ENCODE results near the gene MARVELD3.

Gene MARVELD3

GRCh38 chr16:71626018-71626857 is at the start of gene MARVELD3:
Gene MARVELD3 (plus strand): TSS chr16:71626184. CDS start chr16:71626230, 46 bp downstream.
- TF ChIP-seq CEBPB (IDR thresholded peaks at IDR 0.05) (no peak), EGR1 (IDR thresholded peaks at IDR 0.05) (peak; percentile 62; the same call in 1 of the 2 replicates), ZBTB7A (IDR thresholded peaks at IDR 0.05; ENCODE audit: low read depth) (peak; percentile 62), RAD21 (IDR thresholded peaks at IDR 0.05; ENCODE audit: low read depth) (peak; percentile 5; the same call in 1 of the 2 replicates), TEAD4 (IDR thresholded peaks at IDR 0.05) (no peak), YY1 (IDR thresholded peaks at IDR 0.05; ENCODE audit: low read depth) (0 out of 2 replicates have a peak, but pooled peaks have one; percentile 27), TCF12 (IDR thresholded peaks at IDR 0.05; ENCODE audit: low read depth) (no peak), EP300 (IDR thresholded peaks at IDR 0.05; ENCODE audit: borderline replicate concordance) (no peak), NFIC (IDR thresholded peaks at IDR 0.05) (peak; percentile 87), USF1 (IDR thresholded peaks at IDR 0.05) (no peak), MAX (IDR thresholded peaks at IDR 0.05) (peak; percentile 13; the same call in 1 of the 2 replicates), TAF1 (IDR thresholded peaks at IDR 0.05; ENCODE audit: low read depth) (peak; percentile 61; the same call in 1 of the 2 replicates), FOXM1 (IDR thresholded peaks at IDR 0.05; ENCODE audit: borderline replicate concordance, low read depth) (no peak)

- TF ChIP-seq CEBPB (IDR thresholded peaks at IDR 0.05) (no peak), REST (IDR thresholded peaks at IDR 0.05; ENCODE audit: low read depth) (no peak), EP300 (IDR thresholded peaks at IDR 0.05; ENCODE audit: borderline replicate concordance) (no peak), FOXM1 (IDR thresholded peaks at IDR 0.05; ENCODE audit: borderline replicate concordance, low read depth) (no peak), MAX (IDR thresholded peaks at IDR 0.05) (no peak), CREB1 (IDR thresholded peaks at IDR 0.05; ENCODE audit: low read depth) (no peak), TEAD4 (IDR thresholded peaks at IDR 0.05) (no peak), NFIC (IDR thresholded peaks at IDR 0.05) (no peak), EGR1 (IDR thresholded peaks at IDR 0.05) (no peak), RAD21 (IDR thresholded peaks at IDR 0.05; ENCODE audit: low read depth) (no peak), ZBTB7A (IDR thresholded peaks at IDR 0.05; ENCODE audit: low read depth) (no peak), TCF12 (IDR thresholded peaks at IDR 0.05; ENCODE audit: low read depth) (no peak), YY1 (IDR thresholded peaks at IDR 0.05; ENCODE audit: low read depth) (no peak), TAF1 (IDR thresholded peaks at IDR 0.05; ENCODE audit: low read depth) (no peak), USF1 (IDR thresholded peaks at IDR 0.05) (no peak)
These were observed 49.0 kb upstream of the MARVELD3 start, which contains the start of gene TAT for GRCh38 chr16:71576971-71577370. Gene TAT (minus strand): TSS chr16:71577092. CDS start chr16:71576415, 677 bp downstream.

GRCh38 chr16:71584543-71585317 is 41.3 kb upstream of the MARVELD3 start:
- TF ChIP-seq YY1 (IDR thresholded peaks at IDR 0.05; ENCODE audit: low read depth) = no peak
- no peak for TF ChIP-seq TEAD4 (IDR thresholded peaks at IDR 0.05)
- no peak for TF ChIP-seq CREB1 (IDR thresholded peaks at IDR 0.05; ENCODE audit: low read depth)
- TF ChIP-seq CEBPB (IDR thresholded peaks at IDR 0.05) = no peak
- no peak for TF ChIP-seq RAD21 (IDR thresholded peaks at IDR 0.05; ENCODE audit: low read depth)
- no peak for TF ChIP-seq MAX (IDR thresholded peaks at IDR 0.05)
- TF ChIP-seq REST (IDR thresholded peaks at IDR 0.05; ENCODE audit: low read depth) = no peak
- TF ChIP-seq TAF1 (IDR thresholded peaks at IDR 0.05; ENCODE audit: low read depth) = no peak
- TF ChIP-seq EP300 (IDR thresholded peaks at IDR 0.05; ENCODE audit: borderline replicate concordance) = no peak
- TF ChIP-seq FOXM1 (IDR thresholded peaks at IDR 0.05; ENCODE audit: borderline replicate concordance, low read depth) = no peak
- TF ChIP-seq TCF12 (IDR thresholded peaks at IDR 0.05; ENCODE audit: low read depth) = no peak
- no peak for TF ChIP-seq USF1 (IDR thresholded peaks at IDR 0.05)

- no peak for TF ChIP-seq RAD21 (IDR thresholded peaks at IDR 0.05; ENCODE audit: low read depth)
- no peak for TF ChIP-seq CREB1 (IDR thresholded peaks at IDR 0.05; ENCODE audit: low read depth)
- TF ChIP-seq EP300 (IDR thresholded peaks at IDR 0.05; ENCODE audit: borderline replicate concordance) = no peak
- TF ChIP-seq CEBPB (IDR thresholded peaks at IDR 0.05) = no peak
- TF ChIP-seq ZBTB7A (IDR thresholded peaks at IDR 0.05; ENCODE audit: low read depth) = no peak
- no peak for TF ChIP-seq TCF12 (IDR thresholded peaks at IDR 0.05; ENCODE audit: low read depth)
- no peak for TF ChIP-seq MAX (IDR thresholded peaks at IDR 0.05)
These were observed 40.7 kb upstream of the MARVELD3 start for GRCh38 chr16:71585318-71585703.

All from Ishikawa (cell line).